GM18907 (cell line): ENCODE measurements around the gene RHEBL1.
"Not testable (repeated sequence)": the region's sequence is repeated elsewhere in the genome, so short reads cannot be mapped to it uniquely, and the experiment has no call there.

ENCODE experiments used
- ATAC-seq: cut with Tn5 transposase; IDR thresholded peaks from one replicate; pipeline ENCODE4 v1.9.1; 2021; ENCODE audit warnings: mild to moderate bottlenecking, moderate library complexity; ENCODE audit not compliant: unreplicated experiment

Gene RHEBL1

GRCh38 chr12:49089821-49090773 lies 20.3 kb upstream of the RHEBL1 start:
- no peak for ATAC-seq

GRCh38 chr12:49088932-49089330 lies 19.2 kb upstream of the RHEBL1 start:
- ATAC-seq, result no peak

GRCh38 chr12:49088150-49088931 lies 18.6 kb upstream of the RHEBL1 start:
- peak; percentile 80 for ATAC-seq

- no peak for ATAC-seq
Observed at GRCh38 chr12:49086116-49086515, 16.3 kb upstream of the RHEBL1 start.

GRCh38 chr12:49084438-49084837 lies 14.7 kb upstream of the RHEBL1 start:
- no peak for ATAC-seq

GRCh38 chr12:49079793-49080192 lies 10.0 kb upstream of the RHEBL1 start:
- ATAC-seq, result no peak

GRCh38 chr12:49070971-49071370 lies 1.2 kb upstream of the RHEBL1 start:
- ATAC-seq, result no peak

GRCh38 chr12:49068879-49069506 lies 786 bp downstream of the RHEBL1 start:
- no peak for ATAC-seq

GRCh38 chr12:49066120-49066519 lies 3.7 kb downstream of the RHEBL1 start:
- ATAC-seq, result no peak

GRCh38 chr12:49064767-49065152 lies 5.0 kb downstream of the RHEBL1 start:
- no peak for ATAC-seq

- ATAC-seq, result not testable (repeated sequence)
Observed at GRCh38 chr12:49061916-49062315, 7.9 kb downstream of the RHEBL1 start.

GRCh38 chr12:49061157-49061650 lies 8.6 kb downstream of the RHEBL1 start:
- ATAC-seq, result no peak

GRCh38 chr12:49060237-49061156 lies 9.3 kb downstream of the RHEBL1 start, which contains the start of gene KMT2D:
KMT2D (minus strand) TSS chr12:49060794; CDS start chr12:49055324, 5,470 bp downstream.
- ATAC-seq, result peak; percentile 63

GRCh38 chr12:49059299-49060171 lies 10.2 kb downstream of the RHEBL1 start:
- peak; percentile 11 for ATAC-seq

GRCh38 chr12:49059045-49059298 lies 10.8 kb downstream of the RHEBL1 start:
- no peak for ATAC-seq

GRCh38 chr12:49058366-49059044 lies 11.3 kb downstream of the RHEBL1 start:
- no peak for ATAC-seq

GRCh38 chr12:49057888-49058287 lies 11.9 kb downstream of the RHEBL1 start:
- no peak for ATAC-seq

GRCh38 chr12:49055978-49056754 lies 13.6 kb downstream of the RHEBL1 start:
- peak; percentile 46 for ATAC-seq
